IPS-20b (cell line): ENCODE measurements around the gene BTG2.

Experiments
- H3K27ac ChIP-seq: one replicate; pipeline ENCODE4 v1.5.1; 2013; ENCODE audit warnings: low read length
- H3K27me3 ChIP-seq: 2 replicates; pipeline ENCODE4 v1.6.1; 2013; ENCODE audit warnings: mild to moderate bottlenecking, low read length, inconsistent platforms; ENCODE audit not compliant: insufficient read depth
- H3K36me3 ChIP-seq: 2 replicates; pipeline ENCODE4 v1.6.1; 2013; ENCODE audit warnings: low read depth, mild to moderate bottlenecking, inconsistent platforms, low read length, moderate library complexity; ENCODE audit not compliant: insufficient read depth
- H3K4me1 ChIP-seq: 2 replicates; pipeline ENCODE4 v1.6.1; 2013; ENCODE audit warnings: mild to moderate bottlenecking, control low read depth, inconsistent platforms, low read length, moderate library complexity; ENCODE audit not compliant: insufficient read depth
- H3K4me3 ChIP-seq: 2 replicates; pipeline ENCODE4 v1.5.1; 2013; ENCODE audit warnings: mild to moderate bottlenecking, low read length, inconsistent platforms
- H3K9ac ChIP-seq: 2 replicates; pipeline ENCODE4 v1.6.1; 2013; ENCODE audit warnings: low read depth, mild to moderate bottlenecking, inconsistent platforms, low read length, moderate library complexity
- H3K9me3 ChIP-seq: 2 replicates; pipeline ENCODE4 v1.6.1; 2013; ENCODE audit warnings: mild to moderate bottlenecking, low read depth, low read length, inconsistent platforms; ENCODE audit not compliant: insufficient read depth

The BTG2 gene

DNA sequence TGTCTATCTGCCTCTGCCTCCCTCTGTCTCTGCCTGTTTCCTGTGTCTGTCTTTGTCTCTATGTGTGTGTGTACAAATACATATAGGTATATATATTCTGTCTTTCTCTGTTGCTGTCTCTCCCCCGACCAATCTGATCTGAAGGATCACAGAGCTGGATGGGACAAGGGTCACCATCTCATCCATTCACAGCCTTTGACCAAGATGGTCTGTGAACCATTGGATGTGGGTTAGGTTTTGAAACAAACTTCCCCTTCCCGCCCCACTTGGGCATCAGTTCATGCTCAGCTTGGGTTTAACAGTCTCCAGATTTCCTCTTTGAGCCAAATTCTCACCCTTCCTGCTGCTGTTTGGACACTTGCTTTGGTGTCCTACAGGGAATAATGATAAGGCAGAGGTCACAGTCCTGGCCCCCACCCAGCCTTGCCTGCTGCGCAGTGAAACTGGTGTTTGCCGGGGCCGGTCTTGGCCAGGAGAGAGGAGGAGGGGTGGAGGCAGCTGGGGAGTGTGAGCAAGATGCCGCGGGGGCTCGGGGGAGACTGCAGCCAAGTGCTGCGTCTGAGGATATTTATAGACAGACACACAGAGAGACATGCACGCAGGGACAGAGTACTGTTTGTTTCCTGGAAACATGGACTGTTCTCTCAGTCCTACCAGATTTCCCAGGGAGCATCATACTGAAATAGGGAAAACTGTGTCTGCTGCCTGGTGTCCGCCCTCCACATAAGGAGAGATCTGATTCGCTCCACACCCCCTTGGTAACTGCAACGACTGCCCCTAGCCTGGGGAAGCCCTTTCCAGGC lies 27.0 kb upstream of the BTG2 start:
- no peaks in the 10 kb centered on the region for H3K36me3 ChIP-seq
- H3K9ac ChIP-seq: no peak overlapping the region
- H3K4me1 ChIP-seq: no peaks in the 10 kb centered on the region; the same call in 1 of the 2 replicates
- no peak overlapping the region; the same call in 1 of the 2 replicates for H3K4me3 ChIP-seq
- H3K27ac ChIP-seq: no peak overlapping the region
- peaks cover 37% of the 10 kb centered on the region for H3K27me3 ChIP-seq
- no peaks in the 10 kb centered on the region for H3K9me3 ChIP-seq

DNA sequence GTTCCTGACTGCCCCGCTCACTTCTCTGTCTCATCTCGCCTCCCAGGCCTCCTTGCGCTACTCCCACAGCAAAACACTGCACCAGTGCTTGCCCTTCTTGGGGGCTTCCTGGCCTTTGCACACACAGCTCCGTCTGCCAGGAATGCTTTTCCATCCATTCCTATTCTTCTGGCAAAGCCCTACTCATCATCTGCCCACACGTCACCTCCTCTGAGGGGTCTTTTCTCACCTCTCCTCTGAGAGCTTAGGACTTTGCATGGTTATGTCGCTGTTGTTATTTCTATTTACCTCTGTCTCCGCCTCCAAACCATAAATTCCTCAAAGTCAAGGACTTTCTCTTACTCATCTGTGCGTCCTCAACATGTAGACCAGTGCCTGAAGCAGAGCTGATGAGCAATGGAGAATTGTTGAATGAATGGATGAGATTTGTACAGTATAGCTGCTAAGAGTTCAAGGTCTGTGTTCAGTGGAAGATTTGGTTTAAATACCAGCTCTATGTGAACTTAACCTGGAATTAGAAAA lies 26.4 kb upstream of the BTG2 start:
- H3K4me1 ChIP-seq: no peaks in the 10 kb centered on the region; the same call in 1 of the 2 replicates
- no peaks in the 10 kb centered on the region for H3K36me3 ChIP-seq
- H3K4me3 ChIP-seq: no peak overlapping the region; the same call in 1 of the 2 replicates
- H3K27ac ChIP-seq: no peak overlapping the region
- no peaks in the 10 kb centered on the region for H3K9me3 ChIP-seq
- no peak overlapping the region for H3K9ac ChIP-seq
- H3K27me3 ChIP-seq: peaks cover 30% of the 10 kb centered on the region

- H3K9me3 ChIP-seq: no peaks in the 10 kb centered on the region
- no peak overlapping the region for H3K27ac ChIP-seq
- no peaks in the 10 kb centered on the region; the same call in 1 of the 2 replicates for H3K4me1 ChIP-seq
- no peak overlapping the region for H3K9ac ChIP-seq
- no peaks in the 10 kb centered on the region for H3K36me3 ChIP-seq
- no peak overlapping the region for H3K4me3 ChIP-seq
- H3K27me3 ChIP-seq: peaks cover 19% of the 10 kb centered on the region
These were observed 25.3 kb upstream of the BTG2 start for GRCh38 chr1:203280061-203280460.

DNA sequence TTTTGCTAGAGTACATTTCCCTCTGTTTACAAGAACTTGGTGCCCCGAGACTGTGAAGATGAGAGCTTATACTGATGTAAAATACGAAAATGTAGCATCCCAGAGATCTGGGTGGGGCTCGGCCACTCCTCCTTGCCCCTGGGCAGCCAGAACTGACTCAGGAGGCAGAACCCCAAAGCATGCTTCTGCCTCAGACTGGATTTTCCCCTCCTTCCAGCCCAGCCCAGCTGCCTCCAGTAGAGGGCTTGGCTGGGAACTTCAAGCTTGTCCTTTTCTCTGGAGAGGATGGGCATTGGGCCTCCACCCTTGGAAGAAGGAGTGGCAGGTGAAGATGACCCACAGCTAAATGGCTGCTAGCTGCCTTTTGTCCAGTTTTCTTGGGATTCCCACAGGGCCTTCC lies 24.3 kb upstream of the BTG2 start:
- no peak overlapping the region for H3K4me3 ChIP-seq
- H3K27ac ChIP-seq: no peak overlapping the region
- no peaks in the 10 kb centered on the region for H3K9me3 ChIP-seq
- no peaks in the 10 kb centered on the region for H3K36me3 ChIP-seq
- peaks cover 13% of the 10 kb centered on the region for H3K27me3 ChIP-seq
- no peak overlapping the region for H3K9ac ChIP-seq
- no peaks in the 10 kb centered on the region; the same call in 1 of the 2 replicates for H3K4me1 ChIP-seq

DNA sequence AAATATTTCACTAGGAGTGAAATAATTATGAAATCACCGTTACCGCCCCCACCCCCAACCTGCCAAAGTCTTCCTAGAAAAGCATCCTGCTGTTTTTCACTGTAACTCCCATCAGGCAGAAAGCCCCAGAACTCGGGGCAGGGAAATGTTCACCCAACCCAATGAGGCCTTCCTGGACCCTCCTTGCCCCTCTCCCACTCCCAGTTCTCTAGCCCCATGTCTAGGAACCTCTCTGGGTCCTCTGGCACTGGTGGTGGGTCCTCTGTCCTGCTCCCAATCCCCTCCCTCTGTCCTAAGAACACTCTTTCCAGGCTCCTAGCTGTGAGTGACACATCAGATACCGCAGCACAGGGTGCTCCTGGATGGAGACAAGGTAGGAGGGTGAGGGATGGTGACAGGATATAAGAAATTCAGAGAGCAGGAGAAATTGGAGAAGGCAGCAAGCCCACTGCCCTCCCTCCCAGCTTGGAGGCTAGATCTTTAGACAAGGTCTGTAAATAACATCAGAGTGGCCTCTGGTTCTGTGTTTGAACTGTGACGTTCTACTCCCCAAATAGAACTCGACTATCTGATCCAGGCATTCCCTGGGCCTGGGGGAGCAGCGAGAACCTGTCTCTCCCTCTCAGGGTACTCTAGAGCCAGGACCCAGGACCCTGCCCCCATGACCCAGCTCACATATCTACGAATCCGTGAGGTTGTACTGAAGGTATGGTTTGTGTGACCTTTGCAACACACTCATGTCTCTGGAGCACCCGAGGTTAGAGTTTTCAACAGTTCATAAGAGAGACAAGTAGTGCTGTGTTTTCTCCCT lies 23.3 kb upstream of the BTG2 start:
- H3K36me3 ChIP-seq: no peaks in the 10 kb centered on the region
- H3K9me3 ChIP-seq: no peaks in the 10 kb centered on the region
- H3K27me3 ChIP-seq: peaks cover 15% of the 10 kb centered on the region
- H3K4me1 ChIP-seq: peaks cover 3% of the 10 kb centered on the region; the same call in 1 of the 2 replicates
- H3K9ac ChIP-seq: no peak overlapping the region
- no peak overlapping the region for H3K27ac ChIP-seq
- H3K4me3 ChIP-seq: no peak overlapping the region

- H3K9ac ChIP-seq: no peak overlapping the region
These were observed 22.4 kb upstream of the BTG2 start for GRCh38 chr1:203282720-203283542.

DNA sequence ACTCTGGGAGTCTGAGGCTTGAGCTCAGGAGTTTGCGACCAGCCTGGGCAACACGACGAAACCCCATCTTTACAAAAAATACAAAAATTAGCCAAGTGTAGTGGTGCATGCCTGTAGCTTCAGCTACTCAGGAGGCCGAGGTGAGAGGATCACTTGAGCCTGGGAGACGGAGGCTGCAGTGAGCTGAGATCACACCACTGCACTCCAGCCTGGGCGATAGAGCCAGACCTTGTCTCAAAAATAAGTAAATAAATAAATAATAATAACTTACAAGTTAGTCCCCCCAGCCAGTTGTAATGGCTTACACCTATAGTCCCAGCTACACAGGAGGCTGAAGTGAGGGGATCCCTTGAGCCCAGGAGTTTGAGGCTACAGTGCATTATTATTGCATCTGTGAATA lies 21.7 kb upstream of the BTG2 start:
- H3K4me3 ChIP-seq: no peak overlapping the region
- H3K36me3 ChIP-seq: no peaks in the 10 kb centered on the region
- H3K27ac ChIP-seq: no peak overlapping the region
- peaks cover 17% of the 10 kb centered on the region for H3K27me3 ChIP-seq
- no peaks in the 10 kb centered on the region for H3K9me3 ChIP-seq
- H3K9ac ChIP-seq: no peak overlapping the region
- peaks cover 12% of the 10 kb centered on the region; the same call in 1 of the 2 replicates for H3K4me1 ChIP-seq

More at GRCh38 chr1:203282720-203283542, 22.4 kb upstream of the BTG2 start:
- H3K27me3 ChIP-seq: peaks cover 17% of the 10 kb centered on the region
- no peak overlapping the region for H3K27ac ChIP-seq
- no peaks in the 10 kb centered on the region for H3K9me3 ChIP-seq
- no peaks in the 10 kb centered on the region for H3K36me3 ChIP-seq
- peaks cover 12% of the 10 kb centered on the region; the same call in 1 of the 2 replicates for H3K4me1 ChIP-seq
- H3K4me3 ChIP-seq: no peak overlapping the region

DNA sequence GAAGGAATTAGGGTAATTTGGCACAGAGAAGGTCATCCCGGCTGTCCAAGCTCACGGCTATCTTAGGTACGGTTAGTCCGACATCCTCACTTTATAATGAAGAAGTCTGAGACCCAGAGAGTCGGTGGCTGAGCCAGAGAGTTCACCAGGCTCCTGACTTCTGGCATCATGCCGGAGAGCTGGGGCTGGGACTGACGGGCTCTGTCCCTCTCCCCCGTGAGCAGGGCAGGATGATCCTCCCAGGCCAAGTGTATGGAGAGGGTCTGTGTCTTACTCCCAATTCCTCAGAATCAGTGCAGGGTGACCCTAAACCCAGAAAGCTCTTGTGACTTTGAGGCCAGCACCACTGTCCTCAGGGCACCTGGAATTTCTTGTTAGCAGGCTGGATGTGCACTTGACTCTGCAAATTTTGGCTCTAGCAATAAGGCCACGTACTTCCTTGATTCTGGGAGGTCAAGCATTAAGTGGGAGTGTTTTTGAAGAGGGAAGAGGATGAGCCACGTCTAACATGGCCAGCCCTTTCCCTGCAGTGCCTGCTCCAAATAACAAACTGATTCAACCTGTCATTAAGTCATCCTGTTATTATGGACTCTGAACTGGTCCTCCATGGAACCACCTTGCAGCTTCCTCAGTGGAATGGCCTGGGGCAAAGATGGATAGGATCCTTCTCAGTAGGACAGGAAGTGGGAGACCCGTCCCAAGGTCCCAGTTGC lies 20.8 kb upstream of the BTG2 start:
- no peaks in the 10 kb centered on the region for H3K36me3 ChIP-seq
- H3K4me1 ChIP-seq: peaks cover 17% of the 10 kb centered on the region; the same call in 1 of the 2 replicates
- H3K9me3 ChIP-seq: no peaks in the 10 kb centered on the region
- no peak overlapping the region for H3K9ac ChIP-seq
- H3K4me3 ChIP-seq: no peak overlapping the region
- H3K27me3 ChIP-seq: peaks cover 26% of the 10 kb centered on the region
- H3K27ac ChIP-seq: no peak overlapping the region

DNA sequence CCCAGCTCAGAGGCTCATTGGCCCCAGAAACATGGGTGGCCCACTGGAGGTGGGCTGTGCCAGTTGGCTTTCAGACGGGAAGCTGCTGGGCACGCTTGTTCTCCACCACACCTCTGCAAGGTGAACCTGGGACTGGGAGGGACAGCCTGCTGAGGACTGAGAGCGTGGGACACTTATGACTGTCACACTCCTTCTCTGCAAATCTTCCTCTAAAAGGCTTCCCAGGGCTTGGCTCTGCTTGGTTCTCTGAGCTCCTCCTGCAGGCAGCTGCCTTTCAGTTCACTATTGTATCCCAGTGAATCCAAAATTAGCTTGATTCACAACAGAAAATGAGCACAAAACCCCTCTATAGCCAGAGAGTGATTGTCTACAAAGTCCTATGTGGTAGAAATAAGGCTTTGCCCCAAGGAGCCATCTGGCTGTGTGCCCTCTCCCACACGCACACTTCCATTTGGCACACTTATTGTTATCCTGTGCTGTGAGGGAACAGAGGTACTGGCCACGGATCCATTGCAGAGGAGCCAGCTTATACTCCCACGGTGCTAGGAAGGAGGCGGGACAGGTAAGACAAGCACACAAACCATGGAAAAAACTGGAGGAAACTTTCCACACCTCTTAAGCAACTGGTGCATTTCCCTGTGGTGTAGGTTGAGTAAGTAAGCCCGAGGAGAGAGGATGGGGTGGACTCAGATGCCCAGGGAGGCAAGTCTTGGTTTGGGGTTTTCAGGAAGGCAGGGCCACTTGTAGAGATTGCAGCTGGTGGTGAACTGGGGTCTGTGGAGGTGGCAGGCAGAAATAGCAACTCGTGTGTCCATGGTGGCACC lies 18.9 kb upstream of the BTG2 start:
- H3K27ac ChIP-seq: no peak overlapping the region
- no peaks in the 10 kb centered on the region for H3K9me3 ChIP-seq
- H3K4me3 ChIP-seq: no peak overlapping the region
- H3K27me3 ChIP-seq: peaks cover 34% of the 10 kb centered on the region
- H3K4me1 ChIP-seq: peaks cover 30% of the 10 kb centered on the region; the same call in 1 of the 2 replicates
- H3K36me3 ChIP-seq: no peaks in the 10 kb centered on the region
- H3K9ac ChIP-seq: no peak overlapping the region
